Stomach smooth muscle (tissue), 2 donors: Measurements from ENCODE around the gene PRMT2.
"Not testable (repeated sequence)": the region's sequence is repeated elsewhere in the genome, so short reads cannot be mapped to it uniquely, and the experiment has no call there.

Experiments
- H3K27ac ChIP-seq: one replicate; pipeline ENCODE4 v1.7.0; 2013; ENCODE audit warnings: mild to moderate bottlenecking, low read length, inconsistent platforms
- H3K27me3 ChIP-seq, 2 donors: one replicate each; pipeline ENCODE4 v1.7.0; 2013; ENCODE audit warnings: low read length in 2 of 2; ENCODE audit not compliant: insufficient read depth in 2 of 2, control insufficient read depth in 1 of 2
- H3K36me3 ChIP-seq, 2 donors: one replicate each; pipeline ENCODE4 v1.7.0; 2013; ENCODE audit warnings: low read length in 2 of 2; ENCODE audit not compliant: control insufficient read depth in 2 of 2, insufficient read depth in 2 of 2
- H3K4me1 ChIP-seq: one replicate; pipeline ENCODE4 v1.7.0; 2013; ENCODE audit warnings: low read length; ENCODE audit not compliant: control insufficient read depth, insufficient read depth
- H3K4me3 ChIP-seq, 2 donors: one replicate each; pipeline ENCODE4 v1.7.0; 2013; ENCODE audit warnings: low read length in 2 of 2
- H3K9ac ChIP-seq, 2 donors: one replicate each; pipeline ENCODE4 v1.7.0; 2013; ENCODE audit warnings: low read length in 2 of 2, mild to moderate bottlenecking in 1 of 2
- H3K9me3 ChIP-seq, 2 donors: one replicate each; pipeline ENCODE4 v1.7.0; 2013; ENCODE audit warnings: low read length in 2 of 2; ENCODE audit not compliant: control insufficient read depth in 2 of 2
- donor health status: healthy.
- donor health status: Pancreatic carcinoma.

The PRMT2 gene

DNA sequence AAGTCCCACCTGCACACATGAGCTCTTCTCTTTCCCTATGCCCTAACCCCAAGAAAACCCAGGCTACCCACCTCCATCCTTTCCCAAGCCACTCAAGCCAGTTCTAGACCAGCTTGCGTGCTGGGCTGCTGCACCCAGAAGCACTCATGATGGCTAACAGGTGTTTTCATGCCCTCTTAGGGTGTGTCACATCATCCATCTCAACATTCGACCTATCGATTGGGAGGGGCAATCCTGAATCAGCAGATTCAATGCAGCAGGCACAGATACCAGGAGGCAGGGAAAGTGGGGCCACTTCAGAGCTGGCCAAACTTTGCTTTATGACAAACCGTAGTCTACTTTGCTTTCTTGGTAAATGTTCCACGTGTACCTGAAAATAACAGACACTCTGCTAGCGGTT, 6.6 kb upstream of the PRMT2 start:
- peaks cover 0 to 14% of the 10 kb centered on the region in 2 donors for H3K9me3 ChIP-seq
- peaks cover 9 to 11% of the 10 kb centered on the region in 2 donors for H3K27me3 ChIP-seq
- no peaks in the 10 kb centered on the region for H3K36me3 ChIP-seq
- no peak overlapping the region for H3K4me3 ChIP-seq
- no peak overlapping the region for H3K27ac ChIP-seq
- H3K4me1 ChIP-seq: peaks cover 4% of the 10 kb centered on the region
- H3K9ac ChIP-seq: no peak overlapping the region

DNA sequence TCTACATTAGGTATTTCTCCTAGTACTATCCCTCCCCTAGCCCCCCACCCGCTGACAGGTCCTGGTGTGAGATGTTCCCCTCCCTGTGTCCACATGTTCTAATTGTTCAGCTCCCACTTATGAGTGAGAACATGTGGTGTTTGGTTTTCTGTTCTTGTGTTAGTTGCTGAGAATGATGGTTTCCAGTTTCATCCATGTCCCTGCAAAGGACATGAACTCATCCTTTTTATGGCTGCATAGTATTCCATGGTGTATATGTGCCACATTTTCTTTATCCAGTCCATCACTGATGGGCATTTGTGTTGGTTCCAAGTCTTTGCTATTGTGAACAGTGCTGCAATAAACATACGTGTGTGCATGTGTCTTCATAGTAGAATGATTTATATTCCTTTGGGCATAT, 4.6 kb upstream of the PRMT2 start:
- not testable (repeated sequence) for H3K4me1 ChIP-seq, H3K4me3 ChIP-seq, H3K36me3 ChIP-seq, H3K9me3 ChIP-seq, H3K9ac ChIP-seq, H3K27ac ChIP-seq
- H3K27me3 ChIP-seq: peaks cover 9 to 11% of the 10 kb centered on the region in 2 donors

DNA sequence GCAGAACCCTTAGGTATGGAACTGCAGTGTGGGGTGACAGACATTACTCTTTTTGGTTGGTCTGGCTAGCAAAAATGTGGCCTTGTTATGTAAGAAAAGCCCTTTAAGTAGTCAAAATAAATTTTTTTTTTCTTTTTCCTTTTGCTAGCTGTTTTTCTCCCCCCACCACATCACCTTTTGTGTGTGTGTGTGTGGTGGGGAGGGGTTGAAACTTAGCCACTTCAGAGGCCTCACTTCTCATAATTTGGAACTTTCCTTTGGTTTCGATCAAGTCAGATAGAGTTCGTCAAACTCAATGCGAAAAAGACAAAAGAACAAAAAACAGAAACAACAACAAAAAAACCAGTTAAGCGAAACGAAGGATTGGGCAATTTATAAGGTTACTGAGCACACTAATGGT, 1.9 kb upstream of the PRMT2 start:
- H3K4me3 ChIP-seq: no peak overlapping the region
- no peak overlapping the region for H3K27ac ChIP-seq
- H3K27me3 ChIP-seq: peaks cover 4 to 6% of the 10 kb centered on the region in 2 donors
- no peaks in the 10 kb centered on the region for H3K36me3 ChIP-seq
- no peak overlapping the region for H3K9ac ChIP-seq
- H3K4me1 ChIP-seq: peaks cover 18% of the 10 kb centered on the region
- H3K9me3 ChIP-seq: no peaks in the 10 kb centered on the region

GRCh38 chr21:46634427-46634826, 1.0 kb upstream of the PRMT2 start:
- Histone ChIP-seq H3K9me3 (no peaks in the 10 kb centered on the region), H3K4me3 (peak overlapping the region; percentile 38 to 100), H3K27ac (peak overlapping the region; percentile 95), H3K9ac (peak overlapping the region; percentile 82 to 83), H3K27me3 (no peaks in the 10 kb centered on the region), H3K4me1 (peaks cover 19% of the 10 kb centered on the region), H3K36me3 (no peaks in the 10 kb centered on the region)

DNA sequence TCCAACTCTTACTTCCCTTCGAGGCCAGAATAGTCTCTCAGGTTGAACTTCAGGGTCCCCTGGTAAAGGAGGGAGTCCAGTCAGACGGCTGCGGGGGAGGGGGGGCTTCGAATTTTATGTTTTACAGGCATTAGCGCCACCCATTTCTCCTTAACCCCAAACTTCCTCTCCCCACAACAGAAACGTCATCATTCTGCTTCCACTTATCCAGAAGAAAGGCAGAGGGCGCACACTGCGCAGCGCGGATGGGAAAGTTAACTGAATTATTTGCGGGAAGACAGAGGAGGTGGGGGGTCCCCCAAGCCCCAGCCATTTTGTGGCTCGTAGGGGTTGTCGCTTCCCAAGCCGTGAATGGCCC, 529 bp upstream of the PRMT2 start:
- H3K27ac ChIP-seq: peak overlapping the region; percentile 95
- H3K27me3 ChIP-seq: no peaks in the 10 kb centered on the region
- peaks cover 19% of the 10 kb centered on the region for H3K4me1 ChIP-seq
- peak overlapping the region; percentile 38 to 100 for H3K4me3 ChIP-seq
- peak overlapping the region; percentile 82 to 83 for H3K9ac ChIP-seq
- no peaks in the 10 kb centered on the region for H3K9me3 ChIP-seq
- no peaks in the 10 kb centered on the region for H3K36me3 ChIP-seq

- Histone ChIP-seq H3K9ac (peak overlapping the region; percentile 83 to 96), H3K36me3 (peaks cover 2 to 4% of the 10 kb centered on the region in 2 donors), H3K4me1 (peaks cover 19% of the 10 kb centered on the region), H3K27me3 (no peaks in the 10 kb centered on the region), H3K4me3 (peak overlapping the region; percentile 94 to 100), H3K27ac (peak overlapping the region; percentile 95), H3K9me3 (no peaks in the 10 kb centered on the region)
These were observed 673 bp downstream of the PRMT2 start for GRCh38 chr21:46636181-46636512.

- peak overlapping the region; percentile 13 to 83 for H3K9ac ChIP-seq
- H3K27me3 ChIP-seq: no peaks in the 10 kb centered on the region
- peaks cover 6 to 10% of the 10 kb centered on the region in 2 donors for H3K36me3 ChIP-seq
- H3K27ac ChIP-seq: no peak overlapping the region
- H3K4me3 ChIP-seq: peak overlapping the region; percentile 94 to 100
- H3K4me1 ChIP-seq: peaks cover 19% of the 10 kb centered on the region
- H3K9me3 ChIP-seq: no peaks in the 10 kb centered on the region
These were observed 1.2 kb downstream of the PRMT2 start for GRCh38 chr21:46636550-46637285.

GRCh38 chr21:46637952-46638746, 2.7 kb downstream of the PRMT2 start:
- Histone ChIP-seq H3K36me3 (peaks cover 6 to 10% of the 10 kb centered on the region in 2 donors), H3K9ac (peak overlapping the region in 1 of 2 donors; percentile 24), H3K9me3 (no peaks in the 10 kb centered on the region), H3K4me1 (peaks cover 19% of the 10 kb centered on the region), H3K4me3 (peak overlapping the region; percentile 40 to 48), H3K27ac (no peak overlapping the region), H3K27me3 (no peaks in the 10 kb centered on the region)

DNA sequence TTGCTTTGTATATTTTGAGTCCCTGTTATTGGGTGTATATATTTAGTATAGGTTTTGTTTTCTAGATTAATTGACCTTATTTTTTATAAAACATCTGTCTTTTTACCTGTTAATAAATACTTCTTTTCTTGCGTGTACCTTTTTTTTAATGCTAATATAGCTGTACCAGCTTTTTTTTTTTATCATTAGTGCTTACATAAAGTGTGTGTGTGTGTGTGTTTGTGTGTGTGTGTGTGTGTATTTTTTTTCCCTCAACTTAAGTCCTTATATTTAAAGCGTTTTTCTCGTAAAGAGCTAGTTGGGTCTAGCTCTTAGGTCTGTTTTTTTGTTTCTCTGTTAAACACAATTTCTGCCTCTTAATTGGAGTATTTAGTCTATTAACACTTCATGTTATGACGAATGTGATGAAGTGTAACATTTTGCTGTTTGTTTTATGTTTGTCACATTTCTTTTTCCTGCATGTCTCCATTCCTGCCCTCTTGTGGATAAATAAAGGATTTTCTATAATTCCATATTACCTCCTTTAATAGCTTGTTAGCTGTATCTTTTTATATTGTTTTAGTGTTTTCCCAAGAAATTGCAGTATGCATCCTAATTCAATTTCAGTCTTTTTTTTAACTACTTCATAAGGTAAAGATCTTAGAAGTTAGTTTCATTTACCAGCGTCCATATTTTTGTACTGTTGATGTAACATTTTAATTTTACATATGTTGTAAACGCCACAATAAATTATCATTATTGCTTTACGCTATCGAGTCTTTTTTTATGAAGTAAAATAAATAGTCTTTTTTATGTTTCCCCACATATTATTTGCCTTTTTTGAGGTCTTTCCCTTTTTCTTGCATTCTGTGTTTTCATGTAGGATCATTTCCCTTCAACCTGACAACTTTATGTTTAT, 4.3 kb downstream of the PRMT2 start:
- peaks cover 19 to 25% of the 10 kb centered on the region in 2 donors for H3K36me3 ChIP-seq
- no peak overlapping the region for H3K9ac ChIP-seq
- H3K9me3 ChIP-seq: no peaks in the 10 kb centered on the region
- H3K4me1 ChIP-seq: peaks cover 17% of the 10 kb centered on the region
- H3K27me3 ChIP-seq: no peaks in the 10 kb centered on the region
- H3K27ac ChIP-seq: no peak overlapping the region
- H3K4me3 ChIP-seq: no peak overlapping the region

GRCh38 chr21:46641656-46642055, 6.2 kb downstream of the PRMT2 start:
- H3K4me1 ChIP-seq: peaks cover 10% of the 10 kb centered on the region
- H3K4me3 ChIP-seq: no peak overlapping the region
- peaks cover 29 to 42% of the 10 kb centered on the region in 2 donors for H3K36me3 ChIP-seq
- no peak overlapping the region for H3K9ac ChIP-seq
- no peak overlapping the region for H3K27ac ChIP-seq
- H3K27me3 ChIP-seq: no peaks in the 10 kb centered on the region
- H3K9me3 ChIP-seq: no peaks in the 10 kb centered on the region
